ENCODE measurements around the gene FN1.

GRCh38 chr2:215374642-215375466 is 61.0 kb downstream of the FN1 start:
- TF ChIP-seq MAX (IDR thresholded peaks at IDR 0.05): no peak
- TF ChIP-seq FOXM1 (IDR thresholded peaks at IDR 0.05; ENCODE audit: borderline replicate concordance, low read depth): no peak
- TF ChIP-seq TAF1 (IDR thresholded peaks at IDR 0.05; ENCODE audit: low read depth): no peak
- no peak for TF ChIP-seq CREB1 (IDR thresholded peaks at IDR 0.05; ENCODE audit: low read depth)
- no peak for TF ChIP-seq EP300 (IDR thresholded peaks at IDR 0.05; ENCODE audit: borderline replicate concordance)

All from Ishikawa (cell line).